ENCODE data around the gene TNFAIP8.

The TNFAIP8 gene

DNA sequence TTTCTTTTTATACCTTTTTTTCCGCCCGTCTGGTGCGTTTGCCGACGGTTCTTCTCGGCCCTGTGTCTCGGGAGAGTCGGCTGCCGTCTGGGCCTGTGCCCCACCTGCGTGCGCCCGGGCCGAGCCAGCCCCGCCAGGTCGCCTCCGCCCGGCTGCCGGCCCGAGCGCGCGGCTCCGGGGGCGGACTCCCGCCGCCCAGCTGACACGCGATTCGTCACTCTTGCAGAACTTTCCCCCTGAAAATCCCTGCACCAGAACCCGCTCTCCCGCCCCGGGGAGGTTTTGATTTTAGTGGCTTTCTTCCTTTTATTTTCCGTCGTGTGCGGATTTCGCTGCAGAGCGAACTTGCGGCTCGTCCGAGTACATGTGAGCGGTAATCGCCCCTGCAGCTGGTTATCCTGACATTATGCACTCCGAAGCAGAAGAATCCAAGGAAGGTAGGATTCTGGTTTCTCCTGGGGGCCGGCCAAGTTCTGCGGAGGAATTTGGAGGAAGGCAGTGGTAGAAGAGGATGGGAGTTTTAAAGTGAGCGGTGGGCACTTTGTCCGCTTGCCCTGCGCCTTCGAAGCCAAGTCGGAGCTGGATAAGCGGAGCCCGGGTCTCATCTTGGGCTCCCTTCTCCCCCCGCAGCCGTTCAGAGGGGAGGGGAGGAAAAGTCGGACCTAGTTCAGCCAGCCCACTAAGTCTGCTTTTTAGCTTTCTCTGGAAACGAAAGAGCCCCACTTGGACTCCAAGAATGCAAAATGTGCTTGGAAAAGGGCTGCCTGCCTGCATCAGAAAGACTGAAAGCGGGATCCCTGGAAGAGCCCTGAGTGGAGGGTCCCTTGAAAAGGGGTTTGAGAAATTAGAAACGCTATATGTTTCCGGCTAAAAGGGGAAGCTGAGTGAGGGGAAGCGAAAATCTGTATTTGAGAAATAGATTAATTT lies at the start of gene TNFAIP8:
Gene TNFAIP8, plus strand, starts transcription at position 335 of the 927 bp plus-strand sequence. Its CDS starts 72 bp downstream, at position 407.
- peak; percentile 70 for DNase-seq (ENCODE audit: low spot score)

DNA sequence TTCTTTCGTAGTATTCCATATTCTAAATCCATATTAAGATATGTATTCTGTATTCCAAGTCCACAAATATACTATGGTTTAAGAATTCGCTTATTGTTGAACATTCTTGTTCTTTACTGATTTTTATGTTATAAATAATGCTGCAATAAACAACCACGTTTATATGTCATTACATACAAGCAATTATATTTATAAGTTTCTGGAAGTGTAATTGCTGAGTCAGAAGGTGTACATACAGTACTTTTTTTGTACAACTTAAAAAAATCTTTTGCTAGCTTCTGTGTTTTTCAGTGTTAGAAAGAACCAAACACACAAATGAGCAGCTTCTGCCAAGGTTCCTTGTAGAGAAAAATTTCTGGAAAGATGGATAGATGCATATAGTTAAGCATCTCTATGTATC lies 48.6 kb upstream of the TNFAIP8 start:
- DNase-seq (ENCODE audit: low spot score), result no peak

DNA sequence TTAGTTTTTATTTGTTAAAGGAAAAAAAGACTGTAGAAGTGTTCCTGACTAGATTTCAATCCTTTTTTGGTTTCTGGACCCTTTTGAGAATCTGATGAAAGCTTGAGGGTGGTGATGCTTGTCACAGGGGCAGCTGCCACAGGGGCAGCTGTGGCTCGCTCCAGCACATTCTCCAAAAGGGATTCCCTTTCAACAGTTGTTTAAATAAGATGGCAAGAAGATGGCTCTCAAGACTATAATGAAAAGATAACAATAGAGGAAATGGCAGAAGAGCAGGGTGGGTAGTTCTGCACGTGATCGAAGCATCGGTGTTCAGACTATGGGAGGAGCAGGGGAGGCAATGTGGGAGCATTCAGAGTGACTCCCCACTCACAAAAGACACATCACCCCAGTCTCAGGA lies 46.5 kb upstream of the TNFAIP8 start:
- no peak for DNase-seq (ENCODE audit: low spot score)

DNA sequence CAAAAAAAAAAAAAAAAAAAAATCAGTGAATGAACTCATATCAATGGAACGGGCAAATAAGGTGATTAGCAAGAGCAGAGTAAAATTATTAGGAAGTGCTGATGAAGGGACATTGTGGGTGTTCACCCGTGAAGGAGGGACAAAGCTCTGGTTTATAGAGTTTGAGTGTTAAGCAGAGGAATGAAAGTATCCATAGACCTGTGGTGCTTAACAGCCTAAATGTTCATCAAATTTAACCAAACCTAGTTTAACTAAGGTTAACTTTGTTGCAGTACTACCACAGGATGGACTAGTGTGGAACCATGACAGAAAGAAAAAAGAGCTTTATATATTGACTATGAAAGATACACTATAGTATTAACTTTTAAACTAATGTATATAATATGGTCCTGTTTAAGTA lies 44.1 kb upstream of the TNFAIP8 start:
- no peak for DNase-seq (ENCODE audit: low spot score)

DNA sequence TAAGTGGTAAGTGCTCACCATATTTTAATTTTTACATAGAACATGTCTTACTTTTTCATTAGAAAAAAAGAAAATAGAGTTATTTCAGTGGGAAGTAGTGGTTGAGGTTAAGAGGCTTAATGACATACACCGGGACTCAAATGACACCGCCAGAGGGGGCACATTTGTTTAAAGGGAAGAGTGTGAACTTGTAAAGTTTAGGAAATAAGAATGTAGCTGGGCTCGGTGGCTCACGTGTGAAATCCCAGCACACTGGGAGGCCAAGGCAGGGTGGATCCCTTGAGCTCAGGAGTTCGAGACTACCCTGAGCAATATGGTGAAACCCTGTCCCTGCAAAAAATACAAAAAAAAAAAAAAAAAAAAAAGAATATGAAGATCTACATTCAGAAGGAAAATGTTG lies 43.4 kb upstream of the TNFAIP8 start:
- no peak for DNase-seq (ENCODE audit: low spot score)

DNA sequence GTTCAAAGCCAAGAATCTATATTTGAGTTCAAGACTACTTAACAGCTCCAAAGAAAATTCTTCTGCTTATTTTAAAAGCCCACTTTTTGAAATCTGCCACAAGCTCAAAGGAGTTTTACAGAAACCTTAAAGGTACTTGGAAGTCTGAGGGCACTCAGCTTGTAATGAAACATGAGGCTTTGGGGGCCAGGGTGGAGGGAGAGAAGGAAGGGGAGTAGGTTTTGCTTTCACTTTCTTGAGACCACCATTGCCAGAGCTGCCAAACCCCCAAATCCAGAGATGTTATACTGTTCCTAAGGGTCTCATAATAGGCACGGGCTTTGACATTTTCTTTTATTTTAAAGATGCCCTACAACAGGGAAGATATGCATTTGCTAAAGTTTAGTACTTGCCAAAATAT lies 42.6 kb upstream of the TNFAIP8 start:
- no peak for DNase-seq (ENCODE audit: low spot score)

DNA sequence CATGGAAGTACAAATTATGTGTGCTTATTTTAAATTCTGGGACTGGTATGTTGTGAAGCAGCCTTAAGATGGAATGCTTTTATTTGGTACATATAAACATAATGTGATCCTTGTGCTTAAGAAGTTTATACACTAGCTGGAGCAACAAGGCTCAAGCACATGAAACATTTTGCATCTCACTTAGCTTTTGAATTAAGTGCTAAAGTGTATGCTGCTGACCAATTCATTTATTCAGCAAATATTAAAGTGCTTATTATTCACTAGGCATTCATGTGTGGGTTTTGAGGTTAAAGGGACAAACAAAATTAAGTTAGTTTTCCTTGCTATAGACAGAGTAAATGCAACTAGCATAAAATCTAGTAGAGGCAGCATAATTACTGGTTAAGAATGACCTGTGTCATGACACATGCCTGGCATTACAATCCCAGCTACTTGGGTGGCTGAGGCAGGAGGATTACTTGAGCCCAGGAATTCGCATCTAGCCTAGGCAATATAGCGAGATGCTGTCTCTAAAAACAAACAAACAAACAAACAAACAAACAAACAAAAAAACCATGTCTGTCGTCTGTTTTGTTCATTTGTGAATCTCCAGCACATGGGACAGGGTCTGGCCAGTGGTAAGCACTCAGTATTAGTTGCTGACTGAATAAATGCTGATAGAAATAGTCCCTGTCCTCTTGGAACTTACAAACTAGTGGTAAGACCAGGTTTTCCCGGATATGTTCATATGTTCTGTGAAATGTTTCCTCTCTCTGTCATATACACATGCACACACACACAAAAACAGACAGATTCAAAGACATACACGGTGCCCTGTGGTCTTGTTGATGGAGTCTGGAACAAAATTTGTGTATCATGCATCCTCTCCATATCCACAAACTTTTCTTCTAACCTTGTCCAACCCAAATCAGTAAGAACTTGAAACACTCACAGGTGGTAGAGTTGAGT lies 41.9 kb upstream of the TNFAIP8 start:
- DNase-seq (ENCODE audit: low spot score), result no peak

DNA sequence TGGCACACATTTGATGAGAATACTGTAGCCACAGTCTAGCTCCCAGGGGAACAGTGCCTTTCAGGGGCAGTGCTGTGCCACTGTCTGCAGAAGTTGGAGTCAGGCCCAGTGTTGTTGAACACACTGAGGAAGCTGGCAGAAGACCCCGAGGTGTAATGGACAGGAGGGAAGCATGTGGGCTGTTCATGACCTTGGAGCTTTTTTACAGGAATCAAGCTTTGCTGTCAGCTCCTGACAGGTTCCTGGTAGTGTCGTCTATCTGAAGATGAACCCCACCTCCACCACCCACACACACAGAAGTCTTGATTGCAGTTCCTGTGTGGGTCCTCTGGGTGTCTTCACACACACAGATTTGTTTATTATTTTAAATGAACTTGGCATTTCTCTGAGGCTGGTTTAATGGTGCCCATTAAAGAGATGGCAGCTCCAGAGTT lies 40.3 kb upstream of the TNFAIP8 start:
- peak; percentile 80 for DNase-seq (ENCODE audit: low spot score)

DNA sequence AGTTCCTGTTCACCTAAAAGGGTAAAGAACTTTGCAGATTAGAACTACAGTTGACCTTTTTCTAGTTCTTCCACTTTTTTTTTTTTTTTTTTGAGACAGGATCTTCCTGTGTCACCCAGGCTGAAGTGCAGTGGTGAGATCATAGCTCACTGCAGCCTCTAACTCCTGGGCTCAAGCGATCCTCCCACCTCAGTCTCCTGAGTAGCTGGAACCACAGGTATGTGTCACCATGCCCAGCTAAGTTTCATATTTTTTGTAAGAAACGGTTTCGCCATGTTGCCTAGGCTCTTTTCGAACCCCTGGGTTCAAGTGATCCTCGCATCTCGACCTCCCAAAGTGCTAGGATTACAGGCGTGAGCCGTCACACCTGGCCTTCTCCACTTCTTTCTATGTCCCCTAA lies 39.7 kb upstream of the TNFAIP8 start:
- DNase-seq (ENCODE audit: low spot score), result no peak

DNA sequence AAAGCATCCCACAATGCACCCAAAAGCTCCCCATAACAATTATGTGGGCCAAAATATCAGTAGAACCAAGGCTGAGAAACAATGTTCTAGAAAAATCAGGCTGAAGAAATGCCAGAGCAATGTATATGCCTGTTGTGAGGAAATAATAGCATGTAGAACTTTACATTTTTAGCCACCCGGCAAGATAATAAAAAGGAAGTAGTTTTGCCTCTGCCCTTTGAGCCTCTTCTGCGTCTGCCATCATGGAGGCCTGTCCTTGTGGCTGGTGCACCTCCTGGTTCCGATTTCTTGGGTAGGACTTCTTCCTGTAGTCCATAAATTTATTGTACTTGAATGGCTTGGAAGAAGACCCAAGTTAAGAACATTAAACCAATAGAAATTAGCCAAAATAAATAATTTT lies 38.9 kb upstream of the TNFAIP8 start:
- no peak for DNase-seq (ENCODE audit: low spot score)

DNA sequence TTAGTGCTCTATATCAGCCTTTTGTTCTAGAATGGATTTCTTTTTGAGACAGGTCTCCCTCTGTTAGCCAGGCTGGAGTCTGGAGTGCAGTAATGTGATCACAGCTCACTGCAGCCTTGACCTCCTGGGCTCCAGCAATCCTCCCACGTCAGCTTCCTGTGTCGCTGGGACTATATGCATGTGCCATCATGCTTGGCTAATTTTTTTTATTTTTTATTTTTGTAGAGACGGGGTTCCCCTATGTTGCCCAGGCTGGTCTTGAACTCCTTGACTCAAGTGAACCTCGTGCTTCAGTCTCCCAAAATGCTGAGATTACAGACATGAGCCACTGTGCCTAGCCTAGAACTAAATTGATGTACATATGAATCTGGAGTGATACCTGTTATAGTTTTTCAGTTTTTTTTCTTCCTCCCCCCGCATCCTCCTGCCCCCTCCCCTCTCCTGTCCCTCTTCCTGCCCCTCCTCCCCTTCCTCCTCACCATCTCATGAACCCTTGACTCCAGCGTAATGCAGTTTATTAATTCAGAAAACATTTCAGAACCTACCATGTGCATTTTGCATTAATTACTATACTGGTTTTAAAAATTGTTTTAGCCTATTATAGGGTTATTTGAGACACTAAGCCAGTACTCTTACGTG lies 37.4 kb upstream of the TNFAIP8 start:
- DNase-seq (ENCODE audit: low spot score), result no peak

DNA sequence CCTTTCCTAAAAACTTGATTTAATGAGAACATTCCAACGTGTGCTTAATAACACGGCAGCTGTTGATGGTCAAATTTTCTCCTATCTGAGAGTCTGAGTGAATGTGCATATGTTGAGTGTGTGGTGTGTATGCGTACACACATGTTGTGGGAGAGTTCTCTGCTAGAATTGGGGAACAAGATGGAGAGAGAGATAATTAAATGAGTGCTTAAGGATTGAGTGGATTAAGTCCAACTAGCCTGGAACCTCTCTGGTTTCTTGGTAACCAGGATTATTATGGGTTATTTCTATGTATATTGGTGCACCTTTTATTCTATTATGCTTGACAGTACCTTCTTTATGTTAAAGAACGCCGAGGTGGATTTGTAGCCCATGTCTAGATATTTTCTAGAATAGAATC lies 36.4 kb upstream of the TNFAIP8 start:
- DNase-seq (ENCODE audit: low spot score), result no peak

DNA sequence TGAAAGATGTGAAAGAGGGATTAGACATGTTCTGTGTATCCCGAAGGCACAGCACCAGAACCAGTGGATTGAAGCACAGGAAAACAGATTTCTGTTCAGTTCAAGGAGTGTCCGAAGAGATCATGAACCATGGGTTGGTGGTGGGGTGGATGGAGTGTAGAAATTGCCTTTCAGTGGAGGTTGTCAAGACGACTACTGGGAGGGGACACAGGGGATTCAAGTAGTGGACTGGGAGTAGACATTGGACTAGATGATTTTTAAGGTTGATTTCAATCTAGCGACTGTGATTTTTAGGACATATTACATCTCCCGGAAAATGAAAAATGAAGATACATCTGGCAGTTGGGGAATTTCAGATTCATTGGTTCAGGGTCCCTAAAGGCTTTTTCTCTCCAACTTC lies 35.9 kb upstream of the TNFAIP8 start:
- DNase-seq (ENCODE audit: low spot score), result no peak

DNA sequence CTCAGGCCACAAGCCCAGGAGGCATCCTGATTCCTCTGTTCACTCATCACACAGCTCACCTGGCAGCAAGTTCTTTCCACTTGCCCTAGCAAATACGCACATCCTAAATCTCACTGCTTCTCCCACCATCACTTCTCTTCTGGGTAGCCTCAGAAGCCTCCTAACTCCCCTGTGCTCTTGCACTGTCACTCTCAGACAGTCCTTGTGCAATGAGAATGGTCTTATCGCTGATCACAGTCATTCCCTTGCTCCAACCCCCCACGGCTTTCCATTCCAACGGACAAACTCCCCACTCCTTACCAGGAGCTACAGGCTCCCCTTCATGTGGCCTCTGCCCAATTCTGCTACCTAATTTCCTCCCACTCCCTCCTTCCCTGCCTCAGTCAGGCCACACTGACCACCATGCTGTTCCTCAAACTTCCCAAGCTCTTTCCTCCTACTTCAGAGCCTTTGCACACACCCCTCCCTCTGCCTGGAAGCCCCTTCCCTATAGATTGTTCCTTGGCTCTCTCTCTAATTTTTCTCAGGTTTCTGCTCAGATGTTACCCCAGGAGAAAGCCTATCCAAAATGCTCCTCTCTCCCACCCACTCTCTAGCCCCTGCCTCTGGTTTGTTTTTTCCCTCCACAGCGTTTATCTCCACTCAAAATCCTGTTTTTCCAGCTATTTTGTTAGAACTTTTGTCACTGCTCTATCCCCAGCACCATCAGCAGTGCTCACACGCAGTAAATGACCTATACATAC lies 34.1 kb upstream of the TNFAIP8 start:
- DNase-seq (ENCODE audit: low spot score), result no peak

DNA sequence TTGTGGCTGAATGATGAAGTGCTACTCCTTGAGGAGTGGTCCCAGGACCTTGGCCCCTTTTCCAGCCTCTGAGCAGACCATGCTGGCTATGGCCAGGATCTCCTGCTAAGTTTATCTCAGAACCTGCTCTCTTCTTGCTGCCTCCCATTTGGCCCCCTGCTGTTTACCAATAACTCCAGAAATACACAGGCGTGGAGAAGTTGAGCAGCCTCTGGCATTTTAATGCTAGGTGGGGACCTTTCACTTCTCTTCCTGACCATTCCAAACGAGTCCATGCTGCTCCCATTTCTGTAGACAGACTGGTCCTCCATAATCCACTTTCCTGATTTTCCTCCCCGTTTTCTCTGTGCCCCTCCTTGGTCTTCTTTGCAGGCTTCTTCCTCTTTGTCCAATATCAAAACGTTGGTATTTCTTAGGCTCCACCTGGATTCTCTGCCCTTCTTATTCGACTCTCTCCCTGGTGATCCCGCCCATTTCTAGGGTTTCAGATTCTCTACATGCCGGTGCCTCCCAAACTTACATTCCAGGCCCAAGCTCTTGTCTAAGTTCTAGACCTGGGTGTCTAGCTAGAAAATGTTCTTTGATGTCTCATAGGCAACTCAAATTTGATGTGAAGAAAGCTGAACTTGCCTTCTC lies 33.4 kb upstream of the TNFAIP8 start:
- no peak for DNase-seq (ENCODE audit: low spot score)

DNA sequence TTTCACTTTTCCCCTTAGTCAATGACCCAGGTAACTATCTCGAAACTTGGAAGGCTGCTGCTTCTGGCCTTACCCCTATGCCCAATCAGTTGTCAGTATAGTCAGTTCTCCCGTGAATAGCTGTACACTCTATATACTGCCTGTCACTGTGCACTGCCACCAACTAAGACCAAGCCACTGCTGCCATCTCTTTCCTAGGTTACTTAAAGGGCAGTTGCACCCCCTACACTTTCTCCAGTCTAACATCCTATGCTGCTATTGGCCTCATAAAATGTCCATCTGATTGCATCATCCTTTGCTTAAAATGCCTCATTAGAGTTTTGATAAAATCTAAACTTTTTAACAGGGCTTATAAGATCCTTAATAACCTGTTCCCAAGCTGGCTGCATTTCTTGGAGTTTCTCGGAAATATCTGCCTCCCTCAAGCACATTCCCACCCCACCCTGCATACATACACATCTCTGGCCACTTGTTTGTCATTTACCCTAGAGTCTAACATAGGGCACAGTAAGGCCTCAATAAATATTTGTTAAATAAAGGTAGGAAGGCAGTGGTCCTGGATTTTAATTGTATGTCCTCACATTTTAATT lies 32.8 kb upstream of the TNFAIP8 start:
- DNase-seq (ENCODE audit: low spot score), result no peak

DNA sequence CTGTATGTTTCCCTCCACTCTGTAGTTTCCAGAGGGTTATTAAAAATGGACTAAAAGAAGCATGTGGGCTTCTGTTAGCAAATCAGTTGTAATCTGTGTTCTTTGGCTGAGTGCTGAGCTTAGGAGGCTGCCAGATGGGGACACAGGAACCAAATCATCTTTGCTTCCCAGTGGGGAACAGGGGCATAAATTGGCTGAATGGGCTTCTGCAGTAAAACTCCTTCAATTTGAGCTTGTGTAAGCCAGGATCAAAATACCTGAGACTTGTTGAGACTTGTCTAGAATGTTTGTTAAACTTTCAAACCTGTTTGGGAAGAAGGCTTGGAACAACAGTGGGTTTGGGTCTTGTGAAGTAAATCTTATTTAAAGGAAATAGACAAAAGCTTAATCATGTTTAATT lies 32.2 kb upstream of the TNFAIP8 start:
- DNase-seq (ENCODE audit: low spot score), result no peak

DNA sequence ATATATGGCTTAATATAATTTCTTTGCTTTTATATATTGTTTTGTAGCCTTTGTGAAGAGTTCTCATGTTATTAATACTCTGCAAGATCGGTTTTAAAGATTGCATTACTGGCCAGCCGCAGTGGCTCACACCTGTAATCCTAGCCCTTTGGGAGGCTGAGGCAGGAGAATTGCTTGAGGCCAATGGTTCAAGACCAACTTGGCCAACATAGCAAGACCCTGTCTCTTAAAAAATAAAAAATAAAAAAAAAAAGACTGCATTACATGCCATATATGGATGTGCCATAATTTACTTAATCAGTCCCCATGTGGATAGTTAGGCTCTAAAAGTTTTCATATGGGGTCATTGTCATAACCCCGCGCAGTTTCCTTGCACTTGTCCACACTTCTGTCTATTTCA lies 31.0 kb upstream of the TNFAIP8 start:
- DNase-seq (ENCODE audit: low spot score), result no peak

DNA sequence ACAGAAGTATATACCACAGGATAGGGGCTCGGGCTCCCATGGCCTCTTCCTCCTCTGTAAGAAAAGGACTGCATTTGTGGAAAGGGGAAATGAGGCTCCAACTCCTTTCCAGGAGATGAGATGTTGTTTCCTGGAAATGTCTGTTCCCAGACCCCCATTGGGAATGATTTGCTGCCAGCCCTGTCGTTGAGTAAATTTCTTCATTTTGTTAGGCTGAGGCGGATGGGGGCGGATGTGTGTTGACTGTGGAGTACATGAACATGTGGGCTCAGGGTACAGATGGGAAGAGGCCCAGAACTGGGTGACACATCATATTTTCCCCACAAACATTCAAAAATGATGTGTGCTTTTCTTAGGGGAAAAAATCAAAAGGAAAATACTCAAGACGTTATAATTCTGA lies 28.8 kb upstream of the TNFAIP8 start:
- DNase-seq (ENCODE audit: low spot score), result no peak

DNA sequence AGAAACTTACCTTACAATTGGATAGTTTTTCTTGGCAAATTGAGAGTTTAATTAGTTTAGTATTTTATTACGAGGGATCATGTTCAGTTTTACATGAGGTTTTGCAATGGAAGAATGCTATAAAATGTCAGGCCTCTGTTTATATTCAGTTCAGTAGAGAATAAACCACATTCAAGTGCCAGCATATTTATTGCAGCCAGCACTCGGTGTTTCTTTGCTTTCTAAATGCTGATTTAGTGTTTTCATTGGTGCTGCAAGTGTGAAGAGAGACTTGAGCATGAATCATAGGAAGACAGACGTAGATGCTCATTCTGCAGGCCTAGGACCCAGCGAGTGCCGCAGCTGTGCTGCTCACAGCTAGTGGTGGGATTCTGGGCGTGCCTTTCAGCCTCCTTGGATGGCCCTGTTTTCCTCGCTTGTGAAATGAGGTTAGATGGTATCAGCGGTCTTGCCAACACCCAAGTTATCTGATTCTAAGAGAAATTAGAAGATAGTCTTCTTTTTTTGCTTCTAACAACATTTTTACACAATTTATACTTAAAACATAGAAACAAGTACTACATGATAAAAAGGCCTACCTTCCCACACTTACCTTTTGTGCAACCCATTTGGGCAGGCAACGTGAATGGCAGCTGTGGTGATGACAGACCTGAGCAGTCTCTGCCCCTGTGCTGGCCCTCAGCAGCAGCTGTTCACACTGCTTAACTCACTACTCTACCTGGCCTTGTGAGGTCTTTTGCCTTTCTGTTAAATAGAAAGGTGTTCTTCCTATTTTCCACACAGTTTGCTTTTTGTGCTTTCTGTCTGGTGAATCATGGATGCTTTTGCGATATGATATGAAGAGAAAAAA lies 26.8 kb upstream of the TNFAIP8 start:
- no peak for DNase-seq (ENCODE audit: low spot score)
